ENCODE results near the gene ZDHHC13.

The ZDHHC13 gene

GRCh38 chr11:19092342-19092741, 24.6 kb upstream of the ZDHHC13 start:
- Histone ChIP-seq H3K4me2 (ENCODE audit: low read length) (no peak overlapping the region), H3K4me3 (ENCODE audit: low read depth, low read length, poor library complexity, severe bottlenecking) (no peak overlapping the region), H3K36me3 (ENCODE audit: insufficient read depth, low read length) (no peaks in the 10 kb centered on the region), H3K9ac (ENCODE audit: low read length) (no peak overlapping the region), H3F3A (ENCODE audit: insufficient read depth, low read length) (no peaks in the 10 kb centered on the region), H3K9me3 (ENCODE audit: low read length) (no peaks in the 10 kb centered on the region), H3K9me2 (ENCODE audit: low read depth, low read length) (no peaks in the 10 kb centered on the region), H4K20me1 (ENCODE audit: insufficient read depth, low read length) (no peaks in the 10 kb centered on the region), H3K79me2 (ENCODE audit: insufficient read depth, low read length) (no peaks in the 10 kb centered on the region), H2AFZ (ENCODE audit: low read length) (no peak overlapping the region), H3K27ac (ENCODE audit: low read depth, low read length, poor library complexity, severe bottlenecking) (no peak overlapping the region), H3K27me3 (ENCODE audit: insufficient read depth, low read length) (no peaks in the 10 kb centered on the region), H3K4me1 (ENCODE audit: insufficient read depth, low read length, severe bottlenecking) (no peaks in the 10 kb centered on the region)
- TF ChIP-seq, protein P1, sequence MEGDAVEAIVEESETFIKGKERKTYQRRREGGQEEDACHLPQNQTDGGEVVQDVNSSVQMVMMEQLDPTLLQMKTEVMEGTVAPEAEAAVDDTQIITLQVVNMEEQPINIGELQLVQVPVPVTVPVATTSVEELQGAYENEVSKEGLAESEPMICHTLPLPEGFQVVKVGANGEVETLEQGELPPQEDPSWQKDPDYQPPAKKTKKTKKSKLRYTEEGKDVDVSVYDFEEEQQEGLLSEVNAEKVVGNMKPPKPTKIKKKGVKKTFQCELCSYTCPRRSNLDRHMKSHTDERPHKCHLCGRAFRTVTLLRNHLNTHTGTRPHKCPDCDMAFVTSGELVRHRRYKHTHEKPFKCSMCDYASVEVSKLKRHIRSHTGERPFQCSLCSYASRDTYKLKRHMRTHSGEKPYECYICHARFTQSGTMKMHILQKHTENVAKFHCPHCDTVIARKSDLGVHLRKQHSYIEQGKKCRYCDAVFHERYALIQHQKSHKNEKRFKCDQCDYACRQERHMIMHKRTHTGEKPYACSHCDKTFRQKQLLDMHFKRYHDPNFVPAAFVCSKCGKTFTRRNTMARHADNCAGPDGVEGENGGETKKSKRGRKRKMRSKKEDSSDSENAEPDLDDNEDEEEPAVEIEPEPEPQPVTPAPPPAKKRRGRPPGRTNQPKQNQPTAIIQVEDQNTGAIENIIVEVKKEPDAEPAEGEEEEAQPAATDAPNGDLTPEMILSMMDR (IDR thresholded peaks at IDR 0.05; ENCODE audit: low read length): no peak

GRCh38 chr11:19092850-19093249, 24.1 kb upstream of the ZDHHC13 start:
- no peak overlapping the region for H3K4me2 ChIP-seq (ENCODE audit: low read length)

DNA sequence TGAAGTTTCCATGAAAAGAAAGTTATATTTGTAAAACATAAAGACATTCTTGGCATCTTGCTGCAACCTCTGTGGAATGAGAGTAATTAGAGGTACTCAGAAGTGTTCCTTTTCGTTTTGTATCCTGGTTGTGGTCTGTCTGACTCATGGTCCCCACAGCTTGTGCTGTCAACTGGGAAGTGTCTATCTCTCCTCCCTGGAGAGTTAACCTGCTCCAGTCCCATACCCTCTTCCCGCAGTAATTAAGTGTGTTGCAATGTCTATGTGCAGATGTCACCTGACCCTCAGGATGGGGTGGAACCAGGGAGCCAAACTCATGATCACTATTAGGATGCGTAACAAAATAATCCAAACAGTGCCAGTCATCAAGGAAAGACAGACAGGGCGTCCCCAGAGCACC, 23.0 kb upstream of the ZDHHC13 start:
- no peaks in the 10 kb centered on the region for H3K4me1 ChIP-seq (ENCODE audit: insufficient read depth, low read length, severe bottlenecking)
- no peaks in the 10 kb centered on the region for H3K36me3 ChIP-seq (ENCODE audit: insufficient read depth, low read length)
- H2AFZ ChIP-seq (ENCODE audit: low read length): no peak overlapping the region
- H3K9me3 ChIP-seq (ENCODE audit: low read length): no peaks in the 10 kb centered on the region
- TF ChIP-seq EZH2 (IDR thresholded peaks at IDR 0.05; ENCODE audit: borderline replicate concordance, low read length): no peak
- TF ChIP-seq, protein P1 (IDR thresholded peaks at IDR 0.05; ENCODE audit: low read length): no peak
- no peaks in the 10 kb centered on the region for H3K9me2 ChIP-seq (ENCODE audit: low read depth, low read length)
- no peaks in the 10 kb centered on the region for H3K79me2 ChIP-seq (ENCODE audit: insufficient read depth, low read length)
- no peak overlapping the region for H3K4me2 ChIP-seq (ENCODE audit: low read length)
- H4K20me1 ChIP-seq (ENCODE audit: insufficient read depth, low read length): no peaks in the 10 kb centered on the region
- no peaks in the 10 kb centered on the region for H3K27me3 ChIP-seq (ENCODE audit: insufficient read depth, low read length)
- no peaks in the 10 kb centered on the region for H3F3A ChIP-seq (ENCODE audit: insufficient read depth, low read length)
- no peak overlapping the region for H3K9ac ChIP-seq (ENCODE audit: low read length)
- no peak overlapping the region for H3K4me3 ChIP-seq (ENCODE audit: low read depth, low read length, poor library complexity, severe bottlenecking)
- no peak overlapping the region for H3K27ac ChIP-seq (ENCODE audit: low read depth, low read length, poor library complexity, severe bottlenecking)

More at GRCh38 chr11:19092850-19093249, 24.1 kb upstream of the ZDHHC13 start:
- no peaks in the 10 kb centered on the region for H3K27me3 ChIP-seq (ENCODE audit: insufficient read depth, low read length)
- H3K4me1 ChIP-seq (ENCODE audit: insufficient read depth, low read length, severe bottlenecking): no peaks in the 10 kb centered on the region
- H3K9me2 ChIP-seq (ENCODE audit: low read depth, low read length): no peaks in the 10 kb centered on the region
- H3K4me3 ChIP-seq (ENCODE audit: low read depth, low read length, poor library complexity, severe bottlenecking): no peak overlapping the region
- no peak overlapping the region for H3K27ac ChIP-seq (ENCODE audit: low read depth, low read length, poor library complexity, severe bottlenecking)
- H3F3A ChIP-seq (ENCODE audit: insufficient read depth, low read length): no peaks in the 10 kb centered on the region
- no peaks in the 10 kb centered on the region for H3K36me3 ChIP-seq (ENCODE audit: insufficient read depth, low read length)
- no peaks in the 10 kb centered on the region for H3K79me2 ChIP-seq (ENCODE audit: insufficient read depth, low read length)
- TF ChIP-seq, protein P1 (IDR thresholded peaks at IDR 0.05; ENCODE audit: low read length): no peak
- no peak for TF ChIP-seq EZH2 (IDR thresholded peaks at IDR 0.05; ENCODE audit: borderline replicate concordance, low read length)
- no peaks in the 10 kb centered on the region for H4K20me1 ChIP-seq (ENCODE audit: insufficient read depth, low read length)
- H3K9ac ChIP-seq (ENCODE audit: low read length): no peak overlapping the region
- no peak overlapping the region for H2AFZ ChIP-seq (ENCODE audit: low read length)
- no peaks in the 10 kb centered on the region for H3K9me3 ChIP-seq (ENCODE audit: low read length)

Measured in OCI-LY1 (cell line).